ENCODE measurements around the gene IGFL4.

IGFL4 gene

GRCh38 chr19:46049597-46049996 lies 8.8 kb upstream of the IGFL4 start:
- in situ Hi-C loops (cut with HindIII; ENCODE audit: low sequenced_read_pairs), result no loop called here
- TF ChIP-seq CTCF (IDR thresholded peaks at IDR 0.05; ENCODE audit: low read depth, low read length, missing control alignments), result no peak
- DNase-seq (ENCODE audit: low read depth), result no peak
- no peak overlapping the region for H3K4me3 ChIP-seq (ENCODE audit: low read depth, low read length)

GRCh38 chr19:46043519-46043918 lies 2.7 kb upstream of the IGFL4 start:
- TF ChIP-seq CTCF (IDR thresholded peaks at IDR 0.05; ENCODE audit: low read depth, low read length, missing control alignments), result no peak
- in situ Hi-C loops (cut with HindIII; ENCODE audit: low sequenced_read_pairs), result no loop called here
- DNase-seq (ENCODE audit: low read depth), result no peak
- no peak overlapping the region for H3K4me3 ChIP-seq (ENCODE audit: low read depth, low read length)

GRCh38 chr19:46042252-46042883 lies 1.6 kb upstream of the IGFL4 start:
- H3K4me3 ChIP-seq (ENCODE audit: low read depth, low read length), result no peak overlapping the region
- in situ Hi-C loops (cut with HindIII; ENCODE audit: low sequenced_read_pairs), result no loop called here
- DNase-seq (ENCODE audit: low read depth), result no peak
- no peak for TF ChIP-seq CTCF (IDR thresholded peaks at IDR 0.05; ENCODE audit: low read depth, low read length, missing control alignments)

DNA sequence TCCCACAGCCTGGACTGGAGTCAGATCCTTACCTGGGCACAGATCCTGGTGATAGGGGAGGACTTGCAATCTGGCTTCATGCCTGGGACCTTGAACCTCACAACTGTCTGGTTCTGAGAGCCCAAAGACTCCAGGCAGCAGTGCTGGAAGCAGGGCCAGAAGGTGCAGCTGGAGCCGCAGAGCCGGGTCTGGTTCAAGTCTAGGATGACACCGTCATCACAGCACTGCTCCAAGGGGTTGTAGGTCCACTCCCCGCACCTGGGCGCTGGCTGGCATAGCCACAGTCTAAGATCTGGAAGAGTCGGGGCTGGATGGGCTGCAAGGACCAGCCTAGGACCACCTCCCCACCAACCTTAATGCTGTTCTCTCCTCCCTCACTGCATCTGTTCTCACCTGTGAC lies 677 bp downstream of the IGFL4 start:
- no peak overlapping the region for H3K4me3 ChIP-seq (ENCODE audit: low read depth, low read length)
- TF ChIP-seq CTCF (IDR thresholded peaks at IDR 0.05; ENCODE audit: low read depth, low read length, missing control alignments), result no peak
- no peak for DNase-seq (ENCODE audit: low read depth)
- in situ Hi-C loops (cut with HindIII; ENCODE audit: low sequenced_read_pairs), result no loop called here

- in situ Hi-C loops (cut with HindIII; ENCODE audit: low sequenced_read_pairs), result no loop called here
Measured at GRCh38 chr19:46036744-46037128, 4.1 kb downstream of the IGFL4 start.

GRCh38 chr19:46035986-46036743 lies 4.6 kb downstream of the IGFL4 start:
- H3K4me3 ChIP-seq (ENCODE audit: low read depth, low read length), result no peak overlapping the region
- DNase-seq (ENCODE audit: low read depth), result no peak
- in situ Hi-C loops (cut with HindIII; ENCODE audit: low sequenced_read_pairs), result no loop called here
- no peak for TF ChIP-seq CTCF (IDR thresholded peaks at IDR 0.05; ENCODE audit: low read depth, low read length, missing control alignments)

More at GRCh38 chr19:46036744-46037128, 4.1 kb downstream of the IGFL4 start:
- TF ChIP-seq CTCF (IDR thresholded peaks at IDR 0.05; ENCODE audit: low read depth, low read length, missing control alignments), result no peak
- no peak overlapping the region for H3K4me3 ChIP-seq (ENCODE audit: low read depth, low read length)
- no peak for DNase-seq (ENCODE audit: low read depth)
